Fibroblast of lung (primary cell): ENCODE results near the gene POPDC3. TPM values are rescaled to one million over a fixed set of nuclear protein-coding genes. Genes with fewer than 3 reads are reported as not detected.

Experiments
- DNase-seq, 2 donors: peaks; one replicate each; pipeline versions ENCODE4 v3.0.0 to v3.0.0-alpha.2; 2010; ENCODE audit warnings: low read depth in 2 of 2
- H2AFZ ChIP-seq: 2 replicates; pipeline ENCODE4 v1.5.1; 2012; ENCODE audit warnings: low read length, control low read depth, inconsistent platforms
- H3K27ac ChIP-seq: 2 replicates; pipeline ENCODE4 v1.5.1; 2011; ENCODE audit warnings: low read length, control low read depth; ENCODE audit not compliant: insufficient read depth
- H3K27me3 ChIP-seq: 2 replicates; pipeline ENCODE4 v1.5.1; 2011; ENCODE audit warnings: mild to moderate bottlenecking, low read length; ENCODE audit not compliant: control insufficient read depth, insufficient read depth
- H3K36me3 ChIP-seq: 2 replicates; pipeline ENCODE4 v1.5.1; 2011; ENCODE audit warnings: low read length; ENCODE audit not compliant: control insufficient read depth, insufficient read depth
- H3K4me1 ChIP-seq: 2 replicates; pipeline ENCODE4 v1.5.1; 2011; ENCODE audit warnings: low read length; ENCODE audit not compliant: control insufficient read depth, insufficient read depth; ENCODE audit errors: extremely low read depth
- H3K4me2 ChIP-seq: 2 replicates; pipeline ENCODE4 v1.5.1; 2011; ENCODE audit warnings: low read length, control low read depth; ENCODE audit not compliant: insufficient read depth; ENCODE audit errors: extremely low read depth
- H3K4me3 ChIP-seq, 4 experiments: fragments of 200-600 bp in 1 of 4; sonication (generic) in 1 of 4; replicated peaks in 1 of 4; 2 replicates each; pipeline ENCODE4 v1.5.1; 2011 to 2016; ENCODE audit warnings: low read length in 4 of 4, low read depth in 3 of 4, mild to moderate bottlenecking in 3 of 4, control low read depth in 2 of 4, inconsistent platforms in 1 of 4, mixed read lengths in 1 of 4; ENCODE audit not compliant: insufficient read depth in 1 of 4; ENCODE audit errors: control extremely low read depth in 1 of 4
- H3K79me2 ChIP-seq: 2 replicates; pipeline ENCODE4 v1.5.1; 2012; ENCODE audit warnings: mild to moderate bottlenecking, low read length, inconsistent platforms; ENCODE audit not compliant: control insufficient read depth, insufficient read depth
- H3K9ac ChIP-seq: 2 replicates; pipeline ENCODE4 v1.5.1; 2011; ENCODE audit warnings: mild to moderate bottlenecking, low read length, control low read depth; ENCODE audit not compliant: insufficient read depth
- H3K9me3 ChIP-seq: 2 replicates; pipeline ENCODE4 v1.5.1; 2012; ENCODE audit warnings: low read depth, low read length; ENCODE audit not compliant: control insufficient read depth, insufficient read depth
- H4K20me1 ChIP-seq: 2 replicates; pipeline ENCODE4 v1.5.1; 2011; ENCODE audit warnings: low read length; ENCODE audit not compliant: control insufficient read depth, insufficient read depth; ENCODE audit errors: extremely low read depth
- EZH2 ChIP-seq: IDR thresholded peaks from 2 replicates; pipeline ENCODE4 v1.5.1; 2012; ENCODE audit warnings: low read length, control low read depth, mild to moderate bottlenecking; ENCODE audit errors: missing control alignments
- polyA plus RNA-seq, 2 donors: library from polyadenylated mRNA; depleted of rRNA in 1 of 2; stranded (reverse) in 1 of 2; unstranded in 1 of 2; fragments of >200 nt; gene quantifications; 2 replicates each; pipeline ENCODE4 v1.2.1, GENCODE V29; 2011 to 2012; ENCODE audit warnings: missing spikeins in 1 of 2
- total RNA-seq: library from RNA; depleted of rRNA; stranded (reverse); fragments of >200 nt; gene quantifications from 2 replicates; pipeline ENCODE4 v1.2.1, GENCODE V29; 2014
- TF ChIP-seq, protein P1 (sequence below), 2 donors: IDR thresholded peaks in 1 of 2; conservative IDR thresholded peaks in 1 of 2; 1 replicate in 1 of 2; 2 replicates in 1 of 2; pipeline ENCODE4 v1.5.1; 2011 to 2012; ENCODE audit warnings: low read length in 2 of 2, control low read depth in 1 of 2, inconsistent platforms in 1 of 2, low read depth in 1 of 2, mild to moderate bottlenecking in 1 of 2

Gene POPDC3
- total and polyA plus RNA-seq, 2 donors (not counting 1 experiment from before 2014, with no cell fraction given), result 14.2 to 18.1 TPM

DNA sequence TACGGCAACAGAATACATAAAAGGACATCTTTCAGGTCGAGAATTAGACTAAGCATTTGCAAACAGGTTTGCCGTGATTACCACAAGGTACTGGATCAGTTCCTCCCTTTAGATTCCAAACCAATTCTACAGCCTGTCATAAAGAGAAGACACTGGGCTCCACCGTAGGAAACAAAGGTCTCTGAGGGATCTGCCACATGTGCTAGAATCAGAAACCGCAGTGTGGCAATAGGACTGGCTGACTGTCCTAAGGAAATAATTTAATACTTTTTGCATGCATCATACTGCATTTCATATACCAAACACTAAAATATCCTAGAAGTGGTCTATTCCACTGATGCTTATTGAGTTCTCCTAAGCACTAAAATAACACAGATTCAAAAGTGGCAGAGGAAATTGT, 59.2 kb downstream of the POPDC3 start:
- no peak overlapping the region for H2AFZ ChIP-seq
- DNase-seq, result no peak

DNA sequence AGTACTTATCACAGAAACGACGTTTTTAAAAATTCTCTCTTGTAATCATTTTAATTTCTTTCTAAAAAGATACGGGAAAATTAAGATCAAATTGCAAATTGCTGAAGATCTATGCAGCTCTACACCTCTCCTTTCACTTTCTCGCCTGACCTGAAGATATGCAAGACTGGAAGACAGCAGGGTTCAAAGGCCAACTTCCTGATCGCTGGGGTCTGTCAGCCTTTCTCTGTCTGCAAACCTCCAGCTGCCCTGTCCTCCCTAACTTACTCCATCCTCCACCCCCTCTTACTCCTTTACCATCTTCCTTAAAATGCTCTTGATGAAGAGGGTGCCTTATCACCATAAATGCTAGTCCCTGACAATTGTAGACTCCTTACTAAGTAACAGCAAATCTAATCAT, 63.7 kb downstream of the POPDC3 start:
- H3K4me1 ChIP-seq, result no peaks in the 10 kb centered on the region
- no peak overlapping the region for H3K27ac ChIP-seq
- no peak for TF ChIP-seq EZH2
- TF ChIP-seq, protein P1, sequence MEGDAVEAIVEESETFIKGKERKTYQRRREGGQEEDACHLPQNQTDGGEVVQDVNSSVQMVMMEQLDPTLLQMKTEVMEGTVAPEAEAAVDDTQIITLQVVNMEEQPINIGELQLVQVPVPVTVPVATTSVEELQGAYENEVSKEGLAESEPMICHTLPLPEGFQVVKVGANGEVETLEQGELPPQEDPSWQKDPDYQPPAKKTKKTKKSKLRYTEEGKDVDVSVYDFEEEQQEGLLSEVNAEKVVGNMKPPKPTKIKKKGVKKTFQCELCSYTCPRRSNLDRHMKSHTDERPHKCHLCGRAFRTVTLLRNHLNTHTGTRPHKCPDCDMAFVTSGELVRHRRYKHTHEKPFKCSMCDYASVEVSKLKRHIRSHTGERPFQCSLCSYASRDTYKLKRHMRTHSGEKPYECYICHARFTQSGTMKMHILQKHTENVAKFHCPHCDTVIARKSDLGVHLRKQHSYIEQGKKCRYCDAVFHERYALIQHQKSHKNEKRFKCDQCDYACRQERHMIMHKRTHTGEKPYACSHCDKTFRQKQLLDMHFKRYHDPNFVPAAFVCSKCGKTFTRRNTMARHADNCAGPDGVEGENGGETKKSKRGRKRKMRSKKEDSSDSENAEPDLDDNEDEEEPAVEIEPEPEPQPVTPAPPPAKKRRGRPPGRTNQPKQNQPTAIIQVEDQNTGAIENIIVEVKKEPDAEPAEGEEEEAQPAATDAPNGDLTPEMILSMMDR (conservative IDR thresholded peaks at IDR 0.05 in 1 of 2, IDR thresholded peaks at IDR 0.05 in 1 of 2; ENCODE audit: low read depth in 1 of 2, low read length in 2 of 2), result no peak
- no peak overlapping the region for H3K9ac ChIP-seq
- no peaks in the 10 kb centered on the region for H3K79me2 ChIP-seq
- no peak overlapping the region for H3K4me3 ChIP-seq
- H3K9me3 ChIP-seq, result no peaks in the 10 kb centered on the region
- no peaks in the 10 kb centered on the region for H3K27me3 ChIP-seq
- no peaks in the 10 kb centered on the region for H3K36me3 ChIP-seq
- H4K20me1 ChIP-seq, result no peaks in the 10 kb centered on the region
- no peak for DNase-seq
- H3K4me2 ChIP-seq, result no peak overlapping the region
- H2AFZ ChIP-seq, result no peak overlapping the region

More for the DNA sequence above, 59.2 kb downstream of the POPDC3 start:
- H3K9me3 ChIP-seq, result no peaks in the 10 kb centered on the region
- H3K4me3 ChIP-seq, result no peak overlapping the region
- no peak overlapping the region for H3K27ac ChIP-seq
- H3K79me2 ChIP-seq, result no peaks in the 10 kb centered on the region
- H4K20me1 ChIP-seq, result no peaks in the 10 kb centered on the region
- H3K4me1 ChIP-seq, result no peaks in the 10 kb centered on the region
- no peak for TF ChIP-seq EZH2
- TF ChIP-seq, protein P1 (conservative IDR thresholded peaks at IDR 0.05 in 1 of 2, IDR thresholded peaks at IDR 0.05 in 1 of 2; ENCODE audit: low read depth in 1 of 2, low read length in 2 of 2), result no peak
- H3K36me3 ChIP-seq, result peaks cover 2% of the 10 kb centered on the region
- no peak overlapping the region for H3K9ac ChIP-seq
- no peak overlapping the region for H3K4me2 ChIP-seq
- no peaks in the 10 kb centered on the region for H3K27me3 ChIP-seq

DNA sequence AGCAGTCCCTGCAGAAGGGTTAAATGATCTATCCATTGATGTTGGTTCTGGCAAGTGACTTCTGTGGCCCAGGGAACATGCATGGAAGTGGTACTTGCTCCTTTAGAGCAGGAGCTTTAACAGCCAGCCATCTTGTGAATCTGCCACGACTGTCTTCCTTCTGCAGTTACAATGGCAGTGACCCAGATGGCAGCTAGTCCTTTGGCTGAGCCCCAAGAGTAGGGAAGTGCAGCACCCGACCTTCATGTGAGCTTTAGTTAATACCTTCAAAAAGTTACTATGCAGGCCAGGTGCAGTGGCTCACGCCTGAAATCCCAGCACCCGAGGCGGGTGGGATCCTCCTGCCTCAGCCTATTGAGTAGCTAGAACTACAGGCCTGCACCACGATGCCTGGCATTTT, 66.4 kb downstream of the POPDC3 start:
- TF ChIP-seq, protein P1 (conservative IDR thresholded peaks at IDR 0.05 in 1 of 2, IDR thresholded peaks at IDR 0.05 in 1 of 2; ENCODE audit: low read depth in 1 of 2, low read length in 2 of 2), result no peak
- no peak for TF ChIP-seq EZH2
- Histone ChIP-seq H3K9ac (no peak overlapping the region), H3K27me3 (no peaks in the 10 kb centered on the region), H3K9me3 (no peaks in the 10 kb centered on the region), H3K79me2 (no peaks in the 10 kb centered on the region), H3K36me3 (no peaks in the 10 kb centered on the region), H2AFZ (no peak overlapping the region), H3K4me3 (no peak overlapping the region), H3K4me1 (no peaks in the 10 kb centered on the region), H3K4me2 (no peak overlapping the region), H4K20me1 (no peaks in the 10 kb centered on the region), H3K27ac (no peak overlapping the region)
- DNase-seq, result no peak
